GM19023 (cell line): ENCODE data around the gene TM7SF3.
"Not testable (repeated sequence)": the region's sequence is repeated elsewhere in the genome, so short reads cannot be mapped to it uniquely, and the experiment has no call there.

Experiments
- ATAC-seq: cut with Tn5 transposase; IDR thresholded peaks from one replicate; pipeline ENCODE4 v1.9.1; 2021; ENCODE audit warnings: mild to moderate bottlenecking, moderate library complexity; ENCODE audit not compliant: unreplicated experiment

Gene TM7SF3

GRCh38 chr12:27017163-27017823 lies 3.1 kb upstream of the TM7SF3 start:
- not testable (repeated sequence) for ATAC-seq

GRCh38 chr12:27015730-27016076 lies 1.5 kb upstream of the TM7SF3 start:
- no peak for ATAC-seq

- ATAC-seq: no peak
Observed at GRCh38 chr12:27014859-27015729, 910 bp upstream of the TM7SF3 start.

GRCh38 chr12:27013611-27014084 lies 536 bp downstream of the TM7SF3 start:
- ATAC-seq: peak; percentile 23

GRCh38 chr12:27012982-27013255 lies 1.3 kb downstream of the TM7SF3 start:
- ATAC-seq: no peak

DNA sequence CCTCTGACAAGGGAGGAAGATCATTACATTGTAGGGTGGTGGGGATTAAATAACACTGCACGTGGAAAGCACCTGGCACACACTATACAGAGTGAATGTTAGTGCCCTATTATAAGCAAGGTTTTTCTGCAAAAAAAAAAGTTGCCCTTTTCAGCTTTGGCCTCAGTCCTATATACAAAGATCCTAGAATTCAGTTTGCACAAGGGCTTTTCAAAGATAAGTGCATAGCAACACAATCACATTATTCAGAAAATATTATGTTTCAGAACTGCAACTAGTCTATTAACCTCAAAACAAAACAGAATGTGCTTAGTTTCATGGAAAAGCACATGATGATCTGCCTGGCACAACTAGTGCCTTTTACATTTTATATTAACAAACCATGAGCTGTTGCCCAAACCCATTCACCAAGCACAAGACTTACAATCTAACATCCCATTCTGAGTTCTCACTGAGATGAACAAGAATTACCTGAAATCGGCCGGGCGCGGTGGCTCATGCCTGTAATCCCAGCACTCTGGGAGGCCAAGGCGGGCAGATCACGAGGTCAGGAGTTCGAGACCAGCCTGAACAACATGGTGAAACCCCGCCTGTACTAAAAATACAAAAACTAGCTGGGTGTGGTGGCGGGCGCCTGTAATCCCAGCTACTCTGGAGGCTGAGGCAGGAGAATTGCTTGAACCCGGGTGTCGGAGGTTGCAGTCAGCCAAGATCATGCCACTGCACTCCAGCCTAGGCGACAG lies 1.8 kb downstream of the TM7SF3 start:
- ATAC-seq: no peak

- ATAC-seq: no peak
Observed at GRCh38 chr12:27009881-27010301, 4.3 kb downstream of the TM7SF3 start.

- ATAC-seq: no peak
Observed at GRCh38 chr12:27008081-27008480, 6.1 kb downstream of the TM7SF3 start.

GRCh38 chr12:27006797-27007467 lies 7.3 kb downstream of the TM7SF3 start:
- no peak for ATAC-seq

- no peak for ATAC-seq
Observed at GRCh38 chr12:27005495-27005894, 8.7 kb downstream of the TM7SF3 start.

- ATAC-seq: no peak
Observed at GRCh38 chr12:27003421-27004381, 10.5 kb downstream of the TM7SF3 start.

DNA sequence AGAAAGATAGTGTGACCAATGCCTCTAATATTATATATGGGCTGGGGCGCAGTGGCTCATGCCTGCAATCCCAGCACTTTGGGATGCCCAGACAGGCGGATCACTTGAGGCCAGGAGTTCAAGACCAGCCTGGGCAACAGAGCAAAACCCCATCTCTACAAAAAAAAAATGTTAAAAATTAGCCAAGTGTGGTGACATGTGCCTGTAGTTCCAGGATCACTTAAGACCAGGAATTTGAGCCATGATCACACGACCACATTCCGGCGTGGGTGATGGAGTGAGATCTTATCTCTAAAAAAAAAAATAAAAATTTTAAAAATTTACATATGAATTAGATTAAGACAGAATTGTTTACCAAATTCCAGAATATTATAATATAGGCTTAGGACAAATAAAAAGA lies 12.0 kb downstream of the TM7SF3 start:
- ATAC-seq: no peak

- no peak for ATAC-seq
Observed at GRCh38 chr12:27001663-27002062, 12.5 kb downstream of the TM7SF3 start.

GRCh38 chr12:27000961-27001360 lies 13.2 kb downstream of the TM7SF3 start:
- no peak for ATAC-seq

GRCh38 chr12:26997003-26997402 lies 17.2 kb downstream of the TM7SF3 start:
- no peak for ATAC-seq

- ATAC-seq: no peak
Observed at GRCh38 chr12:26995706-26996105, 18.5 kb downstream of the TM7SF3 start.

GRCh38 chr12:26994109-26994508 lies 20.1 kb downstream of the TM7SF3 start:
- ATAC-seq: no peak

DNA sequence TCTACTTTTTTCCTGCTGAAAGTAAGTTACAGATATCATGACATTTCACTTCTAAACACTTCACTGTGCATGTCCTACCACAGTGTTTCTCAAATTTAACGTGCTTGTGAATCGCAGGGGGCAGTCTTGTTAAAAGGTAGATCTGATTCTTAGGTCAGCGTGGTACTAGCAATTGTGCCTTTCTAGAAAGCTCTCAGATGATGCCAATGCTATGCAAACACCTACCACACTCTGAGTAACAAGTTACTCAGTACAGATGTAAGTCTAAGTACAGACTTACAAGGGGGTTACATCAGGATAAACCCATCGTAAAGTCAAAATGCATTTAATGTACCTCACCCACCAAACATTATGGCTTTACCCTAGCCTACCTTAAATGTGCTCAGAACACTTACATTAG lies 22.4 kb downstream of the TM7SF3 start:
- no peak for ATAC-seq

DNA sequence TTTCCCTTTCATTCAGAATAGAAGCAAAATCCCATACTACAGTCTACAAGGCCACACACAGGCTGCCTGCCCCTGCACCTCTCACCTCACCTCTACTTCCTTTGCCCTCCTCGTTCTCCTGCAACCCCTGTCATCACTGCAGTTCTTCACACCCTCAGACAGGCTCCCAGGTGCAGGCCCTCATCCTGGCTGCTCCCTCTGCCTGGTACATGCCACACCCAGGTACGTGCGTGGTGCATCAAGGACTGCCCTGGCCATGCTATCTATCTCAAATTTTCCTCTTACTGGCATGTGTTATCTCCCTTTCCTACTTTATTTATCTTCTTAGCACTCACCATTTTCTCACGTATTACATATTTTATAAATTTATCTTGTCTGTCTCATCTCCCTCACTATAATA lies 24.3 kb downstream of the TM7SF3 start:
- ATAC-seq: no peak

DNA sequence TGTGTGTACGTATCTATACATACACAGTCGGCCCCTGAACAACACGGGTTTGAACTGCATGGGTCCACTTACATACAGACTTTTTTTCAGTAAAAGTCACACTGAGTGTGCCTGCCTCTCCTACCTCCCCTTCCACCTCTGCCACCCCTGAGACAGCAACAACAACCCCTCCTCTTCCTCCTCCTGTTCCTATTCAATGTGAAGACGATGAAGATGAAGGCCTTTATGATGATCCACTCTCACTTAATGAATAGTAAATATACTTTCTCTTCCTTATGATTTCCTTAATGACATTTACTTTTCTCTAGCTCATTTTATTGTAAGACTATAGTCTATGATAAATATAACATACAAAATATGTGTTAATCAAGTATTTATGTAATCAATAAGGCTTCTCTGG lies 25.5 kb downstream of the TM7SF3 start:
- no peak for ATAC-seq
